ENCODE data around the gene PCDHB15. TPM values are rescaled to one million over a fixed set of nuclear protein-coding genes. Genes with fewer than 3 reads are reported as not detected.
A peak's percentile ranks its signal among the peaks of the same experiment; 100 is the strongest.

PCDHB15 gene
- total RNA-seq, 1 donor: under 0.01 TPM

- TF ChIP-seq CTCF (IDR thresholded peaks at IDR 0.05; ENCODE audit: insufficient read depth, low read depth, low read length): no peak
- H3K4me3 ChIP-seq (ENCODE audit: low read depth, low read length): no peak overlapping the region
- peak; percentile 2 for DNase-seq (ENCODE audit: low read depth)
These were observed 15.5 kb downstream of the PCDHB15 start for GRCh38 chr5:141260458-141261237.

GRCh38 chr5:141261238-141261546, 16.0 kb downstream of the PCDHB15 start:
- no peak for TF ChIP-seq CTCF (IDR thresholded peaks at IDR 0.05; ENCODE audit: insufficient read depth, low read depth, low read length)
- no peak overlapping the region for H3K4me3 ChIP-seq (ENCODE audit: low read depth, low read length)
- DNase-seq (ENCODE audit: low read depth): no peak

- no peak for TF ChIP-seq CTCF (IDR thresholded peaks at IDR 0.05; ENCODE audit: insufficient read depth, low read depth, low read length)
- no peak overlapping the region for H3K4me3 ChIP-seq (ENCODE audit: low read depth, low read length)
- DNase-seq (ENCODE audit: low read depth): no peak
These were observed 24.0 kb downstream of the PCDHB15 start for GRCh38 chr5:141269195-141269594.

GRCh38 chr5:141272906-141273305, 27.7 kb downstream of the PCDHB15 start:
- no peak for TF ChIP-seq CTCF (IDR thresholded peaks at IDR 0.05; ENCODE audit: insufficient read depth, low read depth, low read length)
- DNase-seq (ENCODE audit: low read depth): no peak
- no peak overlapping the region for H3K4me3 ChIP-seq (ENCODE audit: low read depth, low read length)

- no peak for DNase-seq (ENCODE audit: low read depth)
- no peak overlapping the region for H3K4me3 ChIP-seq (ENCODE audit: low read depth, low read length)
- no peak for TF ChIP-seq CTCF (IDR thresholded peaks at IDR 0.05; ENCODE audit: insufficient read depth, low read depth, low read length)
These were observed 53.2 kb downstream of the PCDHB15 start for GRCh38 chr5:141298376-141298775.

Other genes with a start within 250 kb of the PCDHB15 start
- not detected in 2 replicates for gene PCDHB1, start 194.0 kb upstream of the PCDHB15 start, total RNA-seq
- under 0.01 and 0.32 TPM in 2 replicates for gene PCDHB2, start 150.8 kb upstream of the PCDHB15 start, total RNA-seq
- gene PCDHB3, start 144.9 kb upstream of the PCDHB15 start, total RNA-seq: 0.32 and 0.43 TPM in 2 replicates
- under 0.01 TPM in 2 replicates for gene PCDHB4, start 123.6 kb upstream of the PCDHB15 start, total RNA-seq
- under 0.01 and 0.32 TPM in 2 replicates for gene PCDHB5, start 110.2 kb upstream of the PCDHB15 start, total RNA-seq
- under 0.01 TPM in 2 replicates for gene PCDHB6, start 95.3 kb upstream of the PCDHB15 start, total RNA-seq
- under 0.01 and 0.43 TPM in 2 replicates for gene PCDHB7, start 72.8 kb upstream of the PCDHB15 start, total RNA-seq
- gene PCDHB8, start 67.6 kb upstream of the PCDHB15 start, total RNA-seq: under 0.01 TPM in 2 replicates
- under 0.01 and 0.32 TPM in 2 replicates for gene PCDHB16, start 63.0 kb upstream of the PCDHB15 start, total RNA-seq
- under 0.01 and 0.64 TPM in 2 replicates for gene PCDHB9, start 58.2 kb upstream of the PCDHB15 start, total RNA-seq
- gene PCDHB10, start 53.0 kb upstream of the PCDHB15 start, total RNA-seq: under 0.01 and 0.32 TPM in 2 replicates
- 0.32 TPM in 1 of 2 replicates, not detected in the other for gene PCDHB11, start 45.8 kb upstream of the PCDHB15 start, total RNA-seq
- gene PCDHB12, start 36.7 kb upstream of the PCDHB15 start, total RNA-seq: under 0.01 TPM in 1 of 2 replicates, not detected in the other
- under 0.01 and 0.32 TPM in 2 replicates for gene PCDHB13, start 31.5 kb upstream of the PCDHB15 start, total RNA-seq
- gene PCDHB14, start 22.1 kb upstream of the PCDHB15 start, total RNA-seq: 0.32 and 0.43 TPM in 2 replicates
- under 0.01 and 0.64 TPM in 2 replicates for gene SLC25A2, start 58.7 kb downstream of the PCDHB15 start, total RNA-seq
- gene TAF7, start 75.4 kb downstream of the PCDHB15 start, total RNA-seq: 49.3 and 73.0 TPM in 2 replicates
- 0.64 and 0.86 TPM in 2 replicates for gene PCDHGA1, start 85.1 kb downstream of the PCDHB15 start, total RNA-seq
- gene PCDHGA2, start 93.4 kb downstream of the PCDHB15 start, total RNA-seq: 2.6 and 3.0 TPM in 2 replicates
- 3.2 and 4.3 TPM in 2 replicates for gene PCDHGA3, start 98.4 kb downstream of the PCDHB15 start, total RNA-seq
- gene PCDHGB1, start 104.7 kb downstream of the PCDHB15 start, total RNA-seq: 2.2 and 2.3 TPM in 2 replicates
- 4.5 and 7.3 TPM in 2 replicates for gene PCDHGA4, start 109.6 kb downstream of the PCDHB15 start, total RNA-seq
- gene PCDHGB2, start 114.6 kb downstream of the PCDHB15 start, total RNA-seq: 2.3 and 2.6 TPM in 2 replicates
- gene PCDHGA5, start 118.8 kb downstream of the PCDHB15 start, total RNA-seq: 1.3 and 1.9 TPM in 2 replicates
- 3.9 and 5.2 TPM in 2 replicates for gene PCDHGB3, start 124.8 kb downstream of the PCDHB15 start, total RNA-seq
- 4.7 and 4.8 TPM in 2 replicates for gene PCDHGA6, start 128.5 kb downstream of the PCDHB15 start, total RNA-seq
- 3.5 and 4.5 TPM in 2 replicates for gene PCDHGA7, start 137.3 kb downstream of the PCDHB15 start, total RNA-seq
- 11.0 and 13.4 TPM in 2 replicates for gene PCDHGB4, start 142.3 kb downstream of the PCDHB15 start, total RNA-seq
- 3.0 and 3.2 TPM in 2 replicates for gene PCDHGA8, start 147.2 kb downstream of the PCDHB15 start, total RNA-seq
- gene PCDHGB5, start 152.6 kb downstream of the PCDHB15 start, total RNA-seq: 23.2 and 25.0 TPM in 2 replicates
- gene PCDHGA9, start 157.4 kb downstream of the PCDHB15 start, total RNA-seq: 4.7 and 5.2 TPM in 2 replicates
- 4.2 and 4.3 TPM in 2 replicates for gene PCDHGB6, start 162.6 kb downstream of the PCDHB15 start, total RNA-seq
- 11.7 and 12.2 TPM in 2 replicates for gene PCDHGA10, start 167.6 kb downstream of the PCDHB15 start, total RNA-seq
- gene PCDHGB7, start 172.3 kb downstream of the PCDHB15 start, total RNA-seq: 11.2 and 12.6 TPM in 2 replicates
- gene PCDHGA11, start 175.7 kb downstream of the PCDHB15 start, total RNA-seq: 11.0 and 15.5 TPM in 2 replicates
- gene PCDHGA12, start 185.1 kb downstream of the PCDHB15 start, total RNA-seq: 15.5 and 18.7 TPM in 2 replicates
- 35.4 and 36.3 TPM in 2 replicates for gene PCDHGC3, start 230.6 kb downstream of the PCDHB15 start, total RNA-seq
- gene PCDHGC4, start 239.6 kb downstream of the PCDHB15 start, total RNA-seq: 2.6 and 2.9 TPM in 2 replicates
- gene PCDHGC5, start 243.7 kb downstream of the PCDHB15 start, total RNA-seq: 2.6 TPM in 2 replicates

Data from fibroblast of villous mesenchyme (primary cell).